ENCODE results near the gene RSBN1L. TPM values are rescaled to one million over a fixed set of nuclear protein-coding genes. Genes with fewer than 3 reads are reported as not detected.

RSBN1L gene
- total and polyA plus RNA-seq, 12 donors = 7.9 to 21.3 (median 13.1) TPM

DNA sequence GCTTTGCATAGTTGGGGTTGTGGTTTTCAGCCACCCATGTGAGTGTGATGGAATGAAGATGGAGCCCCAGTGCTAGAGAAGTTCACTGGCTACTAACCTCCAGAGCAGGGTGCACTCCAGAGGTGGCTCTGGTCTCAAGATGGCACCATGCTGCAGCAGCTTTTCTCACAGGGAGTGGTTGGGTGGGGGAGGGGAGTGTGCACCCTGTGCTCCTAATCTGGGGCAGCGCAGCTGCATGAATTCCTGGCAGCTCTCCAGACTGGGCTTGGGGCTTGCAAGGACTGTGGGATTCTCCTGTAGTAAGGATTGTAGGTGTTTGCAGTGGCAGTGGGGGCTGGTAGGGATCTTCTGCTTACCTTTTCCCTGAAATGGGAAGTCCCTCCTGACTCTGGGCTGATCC lies 126.0 kb downstream of the RSBN1L start:
- intact Hi-C loops (cut with DNase I) = no loop called here
- TF ChIP-seq, protein P1, sequence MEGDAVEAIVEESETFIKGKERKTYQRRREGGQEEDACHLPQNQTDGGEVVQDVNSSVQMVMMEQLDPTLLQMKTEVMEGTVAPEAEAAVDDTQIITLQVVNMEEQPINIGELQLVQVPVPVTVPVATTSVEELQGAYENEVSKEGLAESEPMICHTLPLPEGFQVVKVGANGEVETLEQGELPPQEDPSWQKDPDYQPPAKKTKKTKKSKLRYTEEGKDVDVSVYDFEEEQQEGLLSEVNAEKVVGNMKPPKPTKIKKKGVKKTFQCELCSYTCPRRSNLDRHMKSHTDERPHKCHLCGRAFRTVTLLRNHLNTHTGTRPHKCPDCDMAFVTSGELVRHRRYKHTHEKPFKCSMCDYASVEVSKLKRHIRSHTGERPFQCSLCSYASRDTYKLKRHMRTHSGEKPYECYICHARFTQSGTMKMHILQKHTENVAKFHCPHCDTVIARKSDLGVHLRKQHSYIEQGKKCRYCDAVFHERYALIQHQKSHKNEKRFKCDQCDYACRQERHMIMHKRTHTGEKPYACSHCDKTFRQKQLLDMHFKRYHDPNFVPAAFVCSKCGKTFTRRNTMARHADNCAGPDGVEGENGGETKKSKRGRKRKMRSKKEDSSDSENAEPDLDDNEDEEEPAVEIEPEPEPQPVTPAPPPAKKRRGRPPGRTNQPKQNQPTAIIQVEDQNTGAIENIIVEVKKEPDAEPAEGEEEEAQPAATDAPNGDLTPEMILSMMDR (IDR thresholded peaks at IDR 0.05) = no peak
- no peak for TF ChIP-seq POLR2A (IDR thresholded peaks at IDR 0.05)
- Histone ChIP-seq H3K36me3 (replicated peaks in 1 of 2) (no peaks in the 10 kb centered on the region), H3K4me3 (no peak overlapping the region), H3K9me3 (replicated peaks in 1 of 3) (peaks cover 0 to 25% (median 0%) of the 10 kb centered on the region in 3 donors), H3K27ac (no peak overlapping the region), H3K27me3 (no peaks in the 10 kb centered on the region), H3K4me1 (replicated peaks in 1 of 2) (no peaks in the 10 kb centered on the region)
- DNase-seq = no peak
- 33 to 67% (median 47%) methylated on average over 1 of the region's 1 CpG for WGBS, 4 donors

DNA sequence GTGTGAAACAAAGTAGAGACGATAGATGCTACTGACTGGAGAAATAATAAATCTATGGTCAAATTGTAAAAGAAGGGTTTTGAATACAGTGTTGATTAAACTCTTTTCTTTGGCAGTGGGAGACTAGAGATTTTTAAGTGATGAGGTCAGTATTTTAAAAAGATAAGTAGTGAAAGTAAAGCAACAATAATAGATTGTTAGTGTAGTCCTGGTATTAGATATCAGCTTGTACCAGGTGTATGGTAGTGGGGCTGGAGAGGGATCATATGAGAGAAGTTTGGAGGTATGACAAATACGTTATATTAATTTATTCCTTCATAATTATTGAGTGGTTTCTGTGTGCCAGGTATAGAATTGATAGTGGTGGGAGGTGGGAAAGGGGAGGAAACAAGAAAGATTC lies 127.5 kb downstream of the RSBN1L start:
- WGBS, 4 donors = 86 to 89% (median 87%) methylated on average over 2 of the region's 2 CpGs
- H3K27me3 ChIP-seq = no peaks in the 10 kb centered on the region
- H3K36me3 ChIP-seq (replicated peaks in 1 of 2) = no peaks in the 10 kb centered on the region
- peaks cover 0 to 25% (median 0%) of the 10 kb centered on the region in 3 donors for H3K9me3 ChIP-seq (replicated peaks in 1 of 3)
- H3K4me1 ChIP-seq (replicated peaks in 1 of 2) = no peaks in the 10 kb centered on the region
- intact Hi-C loops (cut with DNase I) = no loop called here
- DNase-seq = no peak
- TF ChIP-seq, protein P1 (IDR thresholded peaks at IDR 0.05) = no peak
- TF ChIP-seq POLR2A (IDR thresholded peaks at IDR 0.05) = no peak
- no peak overlapping the region for H3K27ac ChIP-seq
- H3K4me3 ChIP-seq = no peak overlapping the region

DNA sequence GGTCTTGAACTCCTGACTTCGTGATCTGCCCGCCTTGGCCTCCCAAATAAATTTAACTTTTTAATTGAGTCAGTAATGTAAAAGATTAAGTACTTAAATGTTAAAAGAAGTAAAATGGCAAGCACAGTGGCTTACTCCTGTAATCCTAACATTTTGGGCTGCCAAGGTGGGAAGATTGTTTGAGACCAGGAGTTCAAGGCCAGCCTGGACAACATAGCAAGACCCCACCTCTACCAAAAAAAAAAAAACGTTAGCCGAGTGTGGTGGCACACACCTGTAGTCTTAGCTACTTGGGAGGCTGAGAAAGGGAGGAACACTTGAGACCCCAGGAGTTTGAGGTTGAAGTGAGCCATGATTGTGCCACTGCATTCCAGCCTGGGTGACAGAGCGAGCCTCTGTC lies 128.4 kb downstream of the RSBN1L start:
- Histone ChIP-seq H3K36me3 (replicated peaks in 1 of 2) (no peaks in the 10 kb centered on the region), H3K27me3 (no peaks in the 10 kb centered on the region), H3K4me3 (no peak overlapping the region), H3K9me3 (replicated peaks in 1 of 3) (peaks cover 0 to 22% (median 0%) of the 10 kb centered on the region in 3 donors), H3K4me1 (replicated peaks in 1 of 2) (peaks cover 0 to 4% of the 10 kb centered on the region in 2 donors), H3K27ac (no peak overlapping the region)
- 92 to 98% (median 97%) methylated on average over 5 of the region's 5 CpGs for WGBS, 4 donors
- intact Hi-C loops (cut with DNase I) = no loop called here
- no peak for DNase-seq
- TF ChIP-seq, protein P1 (IDR thresholded peaks at IDR 0.05) = no peak
- no peak for TF ChIP-seq POLR2A (IDR thresholded peaks at IDR 0.05)

DNA sequence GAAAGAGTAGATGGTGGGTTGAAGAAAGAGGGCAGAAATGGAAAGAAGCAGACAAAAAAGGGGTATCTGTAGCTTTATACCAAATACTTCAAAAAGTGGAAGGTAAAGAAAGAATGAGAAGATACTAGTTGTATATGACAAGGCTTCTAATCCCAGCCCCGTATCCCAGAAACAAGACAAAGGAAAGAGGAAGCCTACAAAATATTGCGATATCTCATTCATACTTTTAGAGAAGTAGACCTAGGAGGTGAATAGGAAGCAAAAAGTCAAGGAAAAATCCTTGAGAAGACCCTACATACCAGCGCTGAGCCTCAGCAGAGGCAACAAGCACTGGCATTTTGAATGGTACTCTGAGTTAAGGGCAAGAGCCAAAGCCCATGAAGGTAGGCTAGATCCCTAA lies 128.9 kb downstream of the RSBN1L start:
- no peak overlapping the region for H3K4me3 ChIP-seq
- H3K27ac ChIP-seq = no peak overlapping the region
- DNase-seq = no peak
- H3K9me3 ChIP-seq (replicated peaks in 1 of 3) = peaks cover 0 to 17% (median 0%) of the 10 kb centered on the region in 3 donors
- 79 to 85% (median 84%) methylated on average over 3 of the region's 3 CpGs for WGBS, 4 donors
- peaks cover 0 to 6% of the 10 kb centered on the region in 2 donors for H3K4me1 ChIP-seq (replicated peaks in 1 of 2)
- intact Hi-C loops (cut with DNase I) = no loop called here
- TF ChIP-seq, protein P1 (IDR thresholded peaks at IDR 0.05) = no peak
- TF ChIP-seq POLR2A (IDR thresholded peaks at IDR 0.05) = no peak
- no peaks in the 10 kb centered on the region for H3K27me3 ChIP-seq
- no peaks in the 10 kb centered on the region for H3K36me3 ChIP-seq (replicated peaks in 1 of 2)
